WERI-Rb-1 (cell line): ENCODE data around the gene SDK2.
"Not testable (repeated sequence)": the region's sequence is repeated elsewhere in the genome, so short reads cannot be mapped to it uniquely, and the experiment has no call there.

ENCODE experiments used
- DNase-seq: peaks from one replicate; pipeline ENCODE4 v3.0.0-alpha.2; 2020
- H3K27ac ChIP-seq: fragments of 250-450 bp; sonication (Bioruptor Pico); 2 replicates; pipeline ENCODE4 v1.5.1; 2020; ENCODE audit warnings: mild to moderate bottlenecking, moderate library complexity
- H3K27me3 ChIP-seq: fragments of 250-450 bp; sonication (Bioruptor Pico); 2 replicates; pipeline ENCODE4 v1.5.1; 2021; ENCODE audit warnings: mild to moderate bottlenecking, low read depth, moderate library complexity; ENCODE audit not compliant: insufficient read depth, severe bottlenecking
- H3K36me3 ChIP-seq: fragments of 250-450 bp; sonication (Bioruptor Pico); 2 replicates; pipeline ENCODE4 v1.5.1; 2020; ENCODE audit warnings: mild to moderate bottlenecking, moderate library complexity
- H3K4me3 ChIP-seq: 2 replicates; pipeline ENCODE4 v1.5.1; 2011; ENCODE audit warnings: low read depth, mild to moderate bottlenecking, control low read depth, low read length
- H3K9me3 ChIP-seq: fragments of 250-450 bp; sonication (Bioruptor Pico); 2 replicates; pipeline ENCODE4 v1.5.1; 2021; ENCODE audit warnings: mild to moderate bottlenecking, moderate library complexity; ENCODE audit not compliant: severe bottlenecking
- TF ChIP-seq, protein P1 (sequence below): IDR thresholded peaks from 2 replicates; pipeline ENCODE4 v1.5.1; 2011; ENCODE audit warnings: low read depth, mild to moderate bottlenecking, control low read depth, inconsistent platforms, low read length

SDK2 gene

DNA sequence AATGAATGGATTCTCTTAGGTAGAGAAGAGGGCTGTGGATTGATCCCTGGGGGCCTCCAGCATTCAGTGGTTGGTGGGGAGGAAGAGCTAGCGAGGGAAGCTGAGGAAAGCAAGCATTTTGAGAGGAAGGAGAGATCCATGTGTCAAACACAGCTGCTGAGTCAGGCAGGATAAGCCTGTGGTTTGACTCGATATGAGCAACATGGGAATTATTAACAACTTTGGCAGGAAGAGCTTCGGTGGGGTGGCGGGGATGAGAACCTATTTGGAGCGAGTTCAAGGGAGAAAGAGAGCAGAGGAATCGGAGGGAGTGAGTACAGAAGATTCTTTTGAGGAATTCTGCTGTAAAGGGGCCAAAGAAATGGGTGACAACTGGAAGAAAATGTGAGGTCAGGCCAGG is 273.0 kb downstream of the SDK2 start:
- Histone ChIP-seq H3K9me3 (no peaks in the 10 kb centered on the region), H3K27ac (no peak overlapping the region), H3K27me3 (no peaks in the 10 kb centered on the region), H3K4me3 (no peak overlapping the region), H3K36me3 (peaks cover 12% of the 10 kb centered on the region)
- DNase-seq = no peak
- TF ChIP-seq, protein P1, sequence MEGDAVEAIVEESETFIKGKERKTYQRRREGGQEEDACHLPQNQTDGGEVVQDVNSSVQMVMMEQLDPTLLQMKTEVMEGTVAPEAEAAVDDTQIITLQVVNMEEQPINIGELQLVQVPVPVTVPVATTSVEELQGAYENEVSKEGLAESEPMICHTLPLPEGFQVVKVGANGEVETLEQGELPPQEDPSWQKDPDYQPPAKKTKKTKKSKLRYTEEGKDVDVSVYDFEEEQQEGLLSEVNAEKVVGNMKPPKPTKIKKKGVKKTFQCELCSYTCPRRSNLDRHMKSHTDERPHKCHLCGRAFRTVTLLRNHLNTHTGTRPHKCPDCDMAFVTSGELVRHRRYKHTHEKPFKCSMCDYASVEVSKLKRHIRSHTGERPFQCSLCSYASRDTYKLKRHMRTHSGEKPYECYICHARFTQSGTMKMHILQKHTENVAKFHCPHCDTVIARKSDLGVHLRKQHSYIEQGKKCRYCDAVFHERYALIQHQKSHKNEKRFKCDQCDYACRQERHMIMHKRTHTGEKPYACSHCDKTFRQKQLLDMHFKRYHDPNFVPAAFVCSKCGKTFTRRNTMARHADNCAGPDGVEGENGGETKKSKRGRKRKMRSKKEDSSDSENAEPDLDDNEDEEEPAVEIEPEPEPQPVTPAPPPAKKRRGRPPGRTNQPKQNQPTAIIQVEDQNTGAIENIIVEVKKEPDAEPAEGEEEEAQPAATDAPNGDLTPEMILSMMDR = no peak

DNA sequence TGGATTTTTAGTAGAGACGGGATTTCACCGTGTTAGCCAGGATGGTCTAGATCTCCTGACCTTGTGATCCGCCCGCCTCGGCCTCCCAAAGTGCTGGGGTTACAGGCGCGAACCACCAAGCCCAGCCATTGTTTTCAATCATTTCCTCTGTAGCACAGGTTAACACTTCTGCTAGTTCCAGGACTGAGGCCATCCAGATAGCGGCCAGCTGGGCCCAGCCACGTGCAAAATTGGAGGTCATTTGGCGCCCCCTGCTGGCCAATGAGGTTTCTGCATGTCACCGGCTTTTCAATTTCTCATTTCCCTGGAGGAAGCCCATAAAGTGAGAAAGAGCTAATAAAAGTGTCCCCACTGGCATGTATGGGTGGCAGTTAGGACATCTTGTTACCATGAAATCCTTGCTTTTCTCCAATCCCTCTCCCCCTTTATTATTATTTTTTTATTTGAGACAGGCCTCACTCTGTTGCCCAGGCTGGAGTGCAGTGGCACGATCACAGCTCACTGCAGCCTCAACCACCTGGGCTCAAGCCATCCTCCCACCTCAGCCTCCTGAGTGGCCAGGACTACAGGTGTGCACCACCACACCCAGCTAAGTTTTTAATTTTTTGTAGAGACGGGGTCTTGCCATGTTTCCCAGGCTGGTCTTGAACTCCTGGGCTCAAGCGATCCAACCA is 274.3 kb downstream of the SDK2 start:
- not testable (repeated sequence) for H3K36me3 ChIP-seq, H3K4me3 ChIP-seq, H3K27me3 ChIP-seq, H3K9me3 ChIP-seq
- H3K27ac ChIP-seq = peak overlapping the region; percentile 53
- DNase-seq = peak; percentile 87
- TF ChIP-seq, protein P1 = peak; percentile 83

DNA sequence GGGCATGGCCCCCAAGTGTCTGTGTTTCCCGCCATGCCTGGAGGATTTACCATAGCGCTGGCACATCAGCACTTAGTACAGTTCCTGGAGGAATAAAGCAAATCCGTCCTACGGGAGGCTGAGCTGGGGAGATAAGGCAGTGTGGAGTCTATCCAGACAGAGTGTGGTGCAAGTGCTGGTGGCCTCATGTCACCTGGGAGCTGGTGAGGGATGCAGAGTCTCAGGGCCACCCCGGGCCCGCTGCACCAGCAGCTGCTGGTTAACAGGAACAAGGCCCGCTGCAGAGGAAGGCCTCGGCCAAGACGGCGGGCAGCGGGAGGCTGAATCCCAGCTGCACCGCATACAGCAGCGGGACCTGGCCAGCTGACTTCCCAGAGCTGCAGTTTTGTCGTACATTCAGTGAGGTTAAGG is 275.1 kb downstream of the SDK2 start:
- DNase-seq = peak; percentile 87
- Histone ChIP-seq H3K9me3 (no peaks in the 10 kb centered on the region), H3K27me3 (no peaks in the 10 kb centered on the region), H3K36me3 (peaks cover 8% of the 10 kb centered on the region), H3K4me3 (no peak overlapping the region), H3K27ac (peak overlapping the region; percentile 53)
- TF ChIP-seq, protein P1 = 0 out of 2 replicates have a peak, but pooled peaks have one; percentile 3

DNA sequence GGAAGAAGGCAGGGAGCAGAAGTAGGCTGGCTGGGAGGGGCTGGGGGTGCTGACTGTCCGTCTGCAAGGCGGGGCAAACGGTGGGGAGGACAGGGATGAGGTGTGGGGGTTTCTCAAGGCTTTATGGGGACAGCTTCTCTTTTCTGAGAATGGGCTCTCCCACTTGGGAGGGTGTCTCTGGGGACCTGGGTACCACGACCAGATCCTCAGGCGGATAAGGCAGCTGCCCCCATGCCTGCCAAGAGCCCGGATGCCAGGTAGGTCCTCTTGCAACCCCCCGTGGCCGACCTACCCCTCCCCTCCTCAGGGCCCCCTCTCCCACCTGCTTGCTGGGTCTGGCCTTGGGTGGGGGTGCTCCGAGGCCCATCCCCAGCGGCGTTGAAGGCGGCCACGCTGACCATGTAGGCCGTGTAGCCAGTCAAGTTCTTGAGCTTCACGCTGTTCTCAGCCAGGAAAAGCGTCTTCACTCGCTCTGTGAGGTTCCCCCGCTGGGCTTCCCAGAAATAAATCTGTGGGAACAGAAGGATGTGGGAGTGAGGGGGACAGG is 276.1 kb downstream of the SDK2 start:
- no peaks in the 10 kb centered on the region for H3K27me3 ChIP-seq
- TF ChIP-seq, protein P1 = no peak

DNA sequence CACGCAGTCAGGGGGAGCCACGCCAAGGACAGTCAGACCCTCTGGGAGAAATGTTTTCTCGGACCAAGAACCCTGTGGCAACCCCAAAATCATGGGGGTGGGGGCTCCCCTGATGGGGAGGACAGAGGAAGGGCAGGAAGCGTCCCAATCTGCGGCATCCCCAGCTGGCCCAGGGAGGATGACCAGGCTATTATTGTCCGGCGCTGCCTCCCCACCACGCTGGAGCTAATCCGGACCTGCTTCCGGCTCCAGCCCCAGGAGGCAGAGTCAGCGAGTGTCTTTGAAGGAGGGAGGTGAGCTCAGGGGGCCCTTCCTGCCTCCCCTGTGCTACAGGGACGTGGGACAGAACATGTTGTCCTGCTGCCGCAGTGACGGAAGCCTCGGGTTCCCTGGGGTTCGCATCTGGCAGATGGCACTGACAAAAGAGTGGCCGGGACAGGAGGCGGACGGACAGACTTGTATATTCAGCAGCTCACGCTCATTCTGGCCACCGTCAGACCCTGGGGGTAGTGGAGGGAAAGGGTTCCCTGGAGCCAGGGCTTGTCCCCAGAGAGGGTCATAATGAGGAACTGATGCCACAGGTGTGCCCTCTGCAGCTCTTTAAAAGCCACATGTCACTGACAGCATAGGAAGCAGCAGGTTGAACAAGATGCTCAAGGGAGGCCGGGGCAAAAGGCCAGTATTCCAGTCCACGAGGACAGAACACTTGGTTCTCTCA is 278.2 kb downstream of the SDK2 start:
- Histone ChIP-seq H3K27ac (peak overlapping the region; percentile 40), H3K4me3 (no peak overlapping the region), H3K36me3 (peaks cover 18% of the 10 kb centered on the region), H3K27me3 (no peaks in the 10 kb centered on the region), H3K9me3 (no peaks in the 10 kb centered on the region)
- peak; percentile 84 for DNase-seq
- TF ChIP-seq, protein P1 = no peak

More for the DNA sequence above, 276.1 kb downstream of the SDK2 start:
- no peak for DNase-seq
- H3K36me3 ChIP-seq = peaks cover 13% of the 10 kb centered on the region
- H3K4me3 ChIP-seq = no peak overlapping the region
- H3K27ac ChIP-seq = no peak overlapping the region
- no peaks in the 10 kb centered on the region for H3K9me3 ChIP-seq
